GM10248 (cell line): Measurements from ENCODE around the gene UNC13B.

Experiments used
- CTCF ChIA-PET: fragments of 300-600 bp; sonication (Branson Sonifier 250); formaldehyde crosslinking; extraction: SDS; loops from one replicate; lab custom pipeline; 2021; ENCODE audit warnings: antibody characterized with exemption; lab: Yijun Ruan, JAX
- POLR2A ChIA-PET: fragments of 350-650 bp; sonication (Branson Sonifier 250); formaldehyde crosslinking; extraction: SDS; loops from one replicate; lab custom pipeline; 2020; ENCODE audit warnings: antibody characterized with exemption; lab: Yijun Ruan, JAX
- DNase-seq: peaks from one replicate; pipeline ENCODE4 v3.0.0; 2012; ENCODE audit errors: extremely low spot score
- CTCF ChIP-seq: IDR thresholded peaks from 2 replicates; pipeline ENCODE4 v1.5.1; 2012; ENCODE audit warnings: mild to moderate bottlenecking, low read depth; ENCODE audit errors: extremely low read depth, missing control alignments, control extremely low read depth

Gene UNC13B

GRCh38 chr9:35426627-35427026 lies 264.8 kb downstream of the UNC13B start:
- CTCF ChIA-PET = interaction anchor here (1.5 kb wide), 1 partner anchor 11 kb away, joined by 3 read pairs; no protein-coding TSS in a partner anchor
- POLR2A ChIA-PET = no interaction called here
- no peak for DNase-seq
- no peak for TF ChIP-seq CTCF

- ChIA-PET POLR2A (no interaction called here), CTCF (no interaction called here)
- DNase-seq = no peak
- no peak for TF ChIP-seq CTCF
These were observed 269.7 kb downstream of the UNC13B start for GRCh38 chr9:35431467-35431866.

- POLR2A ChIA-PET = no interaction called here
- CTCF ChIA-PET = no interaction called here
- TF ChIP-seq CTCF = no peak
- no peak for DNase-seq
These were observed 270.3 kb downstream of the UNC13B start for GRCh38 chr9:35432076-35432475.

- ChIA-PET POLR2A (no interaction called here), CTCF (interaction anchor here (0.9 to 1.8 kb wide), 5 partner anchors 9 to 41 kb away, joined by 3 to 5 read pairs (median 4); no protein-coding TSS in a partner anchor)
- TF ChIP-seq CTCF = no peak
- no peak for DNase-seq
These were observed 275.1 kb downstream of the UNC13B start for GRCh38 chr9:35436933-35437332.

GRCh38 chr9:35446012-35446411 lies 284.2 kb downstream of the UNC13B start:
- no peak for TF ChIP-seq CTCF
- DNase-seq = no peak
- CTCF ChIA-PET = interaction anchor here (1.0 kb wide), 1 partner anchor 33 kb away, joined by 3 read pairs; no protein-coding TSS in a partner anchor
- POLR2A ChIA-PET = no interaction called here

- ChIA-PET POLR2A (no interaction called here), CTCF (interaction anchor here (1.0 to 1.4 kb wide), 3 partner anchors 13 to 549 kb away, joined by 3 read pairs; partner anchors contain the start of gene ATOSB)
- no peak for TF ChIP-seq CTCF
- DNase-seq = no peak
These were observed 286.7 kb downstream of the UNC13B start for GRCh38 chr9:35448496-35448895.
